ENCODE results near the gene SLC6A14.
A peak's percentile ranks its signal among the peaks of the same experiment; 100 is the strongest.

Gene SLC6A14

GRCh38 chrX:116480059-116480458, 43.7 kb downstream of the SLC6A14 start:
- H3K4me3 ChIP-seq (ENCODE audit: low read length): no peak overlapping the region
- no peaks in the 10 kb centered on the region for H3F3A ChIP-seq (ENCODE audit: control insufficient read depth, insufficient read depth)
- H3K36me3 ChIP-seq (ENCODE audit: control insufficient read depth, low read length): no peaks in the 10 kb centered on the region
- H3K4me2 ChIP-seq (ENCODE audit: low read length): no peak overlapping the region
- no peaks in the 10 kb centered on the region for H4K20me1 ChIP-seq (ENCODE audit: control insufficient read depth, insufficient read depth, low read depth, low read length)
- TF ChIP-seq EZH2phosphoT487 (IDR thresholded peaks at IDR 0.05; ENCODE audit: borderline replicate concordance, low read length): no peak
- no peaks in the 10 kb centered on the region for H3K9me3 ChIP-seq (ENCODE audit: control insufficient read depth, insufficient read depth, low read length)
- no peaks in the 10 kb centered on the region for H3K79me2 ChIP-seq (ENCODE audit: control insufficient read depth, low read length)
- no peaks in the 10 kb centered on the region for H3K4me1 ChIP-seq (ENCODE audit: control insufficient read depth, low read length)
- H3K9me2 ChIP-seq (replicated peaks; ENCODE audit: control insufficient read depth, low read length): no peaks in the 10 kb centered on the region
- no peaks in the 10 kb centered on the region for H3K27me3 ChIP-seq (ENCODE audit: control insufficient read depth, low read length)
- H3K27ac ChIP-seq (ENCODE audit: low read depth, low read length): no peak overlapping the region

GRCh38 chrX:116490104-116490503, 53.7 kb downstream of the SLC6A14 start:
- Histone ChIP-seq H3K9me3 (ENCODE audit: control insufficient read depth, insufficient read depth, low read length) (no peaks in the 10 kb centered on the region), H3K79me2 (ENCODE audit: control insufficient read depth, low read length) (no peaks in the 10 kb centered on the region), H3K36me3 (ENCODE audit: control insufficient read depth, low read length) (no peaks in the 10 kb centered on the region), H3K4me1 (ENCODE audit: control insufficient read depth, low read length) (no peaks in the 10 kb centered on the region), H3K27ac (ENCODE audit: low read depth, low read length) (no peak overlapping the region), H3K27me3 (ENCODE audit: control insufficient read depth, low read length) (no peaks in the 10 kb centered on the region), H3F3A (ENCODE audit: control insufficient read depth, insufficient read depth) (no peaks in the 10 kb centered on the region), H4K20me1 (ENCODE audit: control insufficient read depth, insufficient read depth, low read depth, low read length) (no peaks in the 10 kb centered on the region), H3K4me3 (ENCODE audit: low read length) (no peak overlapping the region), H3K4me2 (ENCODE audit: low read length) (no peak overlapping the region), H3K9me2 (replicated peaks; ENCODE audit: control insufficient read depth, low read length) (no peaks in the 10 kb centered on the region)
- TF ChIP-seq CTCF (IDR thresholded peaks at IDR 0.05; ENCODE audit: low read depth, low read length, poor library complexity, severe bottlenecking) (peak; percentile 25), EZH2phosphoT487 (IDR thresholded peaks at IDR 0.05; ENCODE audit: borderline replicate concordance, low read length) (no peak)

- H3K27me3 ChIP-seq (ENCODE audit: control insufficient read depth, low read length): no peaks in the 10 kb centered on the region
- H3K36me3 ChIP-seq (ENCODE audit: control insufficient read depth, low read length): no peaks in the 10 kb centered on the region
- TF ChIP-seq EZH2phosphoT487 (IDR thresholded peaks at IDR 0.05; ENCODE audit: borderline replicate concordance, low read length) (no peak), CTCF (IDR thresholded peaks at IDR 0.05; ENCODE audit: low read depth, low read length, poor library complexity, severe bottlenecking) (no peak)
- H3K79me2 ChIP-seq (ENCODE audit: control insufficient read depth, low read length): no peaks in the 10 kb centered on the region
- H3K9me2 ChIP-seq (replicated peaks; ENCODE audit: control insufficient read depth, low read length): no peaks in the 10 kb centered on the region
- no peak overlapping the region for H3K27ac ChIP-seq (ENCODE audit: low read depth, low read length)
- no peaks in the 10 kb centered on the region for H4K20me1 ChIP-seq (ENCODE audit: control insufficient read depth, insufficient read depth, low read depth, low read length)
- H3K4me1 ChIP-seq (ENCODE audit: control insufficient read depth, low read length): no peaks in the 10 kb centered on the region
- no peak overlapping the region for H3K4me3 ChIP-seq (ENCODE audit: low read length)
- H3K9me3 ChIP-seq (ENCODE audit: control insufficient read depth, insufficient read depth, low read length): no peaks in the 10 kb centered on the region
- H3F3A ChIP-seq (ENCODE audit: control insufficient read depth, insufficient read depth): no peaks in the 10 kb centered on the region
- H3K4me2 ChIP-seq (ENCODE audit: low read length): no peak overlapping the region
Observed at GRCh38 chrX:116493271-116493670, 56.9 kb downstream of the SLC6A14 start.

- H3K4me1 ChIP-seq (ENCODE audit: control insufficient read depth, low read length): no peaks in the 10 kb centered on the region
- no peak overlapping the region for H3K27ac ChIP-seq (ENCODE audit: low read depth, low read length)
- H3F3A ChIP-seq (ENCODE audit: control insufficient read depth, insufficient read depth): no peaks in the 10 kb centered on the region
- H3K9me3 ChIP-seq (ENCODE audit: control insufficient read depth, insufficient read depth, low read length): no peaks in the 10 kb centered on the region
- no peaks in the 10 kb centered on the region for H4K20me1 ChIP-seq (ENCODE audit: control insufficient read depth, insufficient read depth, low read depth, low read length)
- H3K79me2 ChIP-seq (ENCODE audit: control insufficient read depth, low read length): no peaks in the 10 kb centered on the region
- no peaks in the 10 kb centered on the region for H3K27me3 ChIP-seq (ENCODE audit: control insufficient read depth, low read length)
- H3K4me3 ChIP-seq (ENCODE audit: low read length): no peak overlapping the region
- no peaks in the 10 kb centered on the region for H3K36me3 ChIP-seq (ENCODE audit: control insufficient read depth, low read length)
- H3K4me2 ChIP-seq (ENCODE audit: low read length): no peak overlapping the region
- TF ChIP-seq EZH2phosphoT487 (IDR thresholded peaks at IDR 0.05; ENCODE audit: borderline replicate concordance, low read length) (no peak), CTCF (IDR thresholded peaks at IDR 0.05; ENCODE audit: low read depth, low read length, poor library complexity, severe bottlenecking) (no peak)
- no peaks in the 10 kb centered on the region for H3K9me2 ChIP-seq (replicated peaks; ENCODE audit: control insufficient read depth, low read length)
Observed at GRCh38 chrX:116499780-116500179, 63.4 kb downstream of the SLC6A14 start.
